Colon (tissue), 2 donors: ENCODE measurements around the gene MCTP2.

Experiments
- FAIRE-seq: peaks from 2 replicates; lab custom pipeline; 2012; peaks lifted over from hg19 to GRCh38; lab: Jason Lieb, UNC
- donor health status: control.
- donor health status: control.

The MCTP2 gene

GRCh38 chr15:94263341-94264273 lies 32.2 kb downstream of the MCTP2 start:
- no peak for FAIRE-seq

- no peak for FAIRE-seq
Measured at GRCh38 chr15:94265009-94265408, 33.6 kb downstream of the MCTP2 start.

GRCh38 chr15:94265982-94266381 lies 34.6 kb downstream of the MCTP2 start:
- no peak for FAIRE-seq

GRCh38 chr15:94266789-94267188 lies 35.4 kb downstream of the MCTP2 start:
- no peak for FAIRE-seq

GRCh38 chr15:94269954-94270353 lies 38.6 kb downstream of the MCTP2 start:
- no peak for FAIRE-seq

GRCh38 chr15:94270570-94270969 lies 39.2 kb downstream of the MCTP2 start:
- FAIRE-seq, result no peak

- FAIRE-seq, result no peak
Measured at GRCh38 chr15:94272251-94272898, 41.0 kb downstream of the MCTP2 start.

- FAIRE-seq, result no peak
Measured at GRCh38 chr15:94273826-94274225, 42.5 kb downstream of the MCTP2 start.

GRCh38 chr15:94274745-94275144 lies 43.4 kb downstream of the MCTP2 start:
- no peak for FAIRE-seq

- no peak for FAIRE-seq
Measured at GRCh38 chr15:94277485-94277884, 46.1 kb downstream of the MCTP2 start.

- FAIRE-seq, result no peak
Measured at GRCh38 chr15:94279736-94280135, 48.4 kb downstream of the MCTP2 start.

- no peak for FAIRE-seq
Measured at GRCh38 chr15:94280301-94280700, 48.9 kb downstream of the MCTP2 start.

GRCh38 chr15:94282269-94283250 lies 51.2 kb downstream of the MCTP2 start:
- FAIRE-seq, result no peak

- FAIRE-seq, result no peak
Measured at GRCh38 chr15:94286583-94286982, 55.2 kb downstream of the MCTP2 start.

GRCh38 chr15:94287794-94288246 lies 56.5 kb downstream of the MCTP2 start:
- no peak for FAIRE-seq

GRCh38 chr15:94290730-94291129 lies 59.4 kb downstream of the MCTP2 start:
- no peak for FAIRE-seq

GRCh38 chr15:94293411-94294402 lies 62.3 kb downstream of the MCTP2 start:
- no peak for FAIRE-seq

- no peak for FAIRE-seq
Measured at GRCh38 chr15:94294556-94294955, 63.2 kb downstream of the MCTP2 start.

GRCh38 chr15:94295275-94295674 lies 63.9 kb downstream of the MCTP2 start:
- FAIRE-seq, result no peak

- FAIRE-seq, result no peak
Measured at GRCh38 chr15:94296717-94297116, 65.4 kb downstream of the MCTP2 start.

- no peak for FAIRE-seq
Measured at GRCh38 chr15:94297558-94297957, 66.2 kb downstream of the MCTP2 start.
